ENCODE measurements around the gene AKAP13.

AKAP13 gene

GRCh38 chr15:85717212-85717611 is 336.8 kb downstream of the AKAP13 start:
- no peak for TF ChIP-seq TAF1 (IDR thresholded peaks at IDR 0.05; ENCODE audit: low read depth)
- no peak for TF ChIP-seq NFIC (IDR thresholded peaks at IDR 0.05)
- no peak for TF ChIP-seq TEAD4 (IDR thresholded peaks at IDR 0.05)
- no peak for TF ChIP-seq CEBPB (IDR thresholded peaks at IDR 0.05)
- TF ChIP-seq RAD21 (IDR thresholded peaks at IDR 0.05; ENCODE audit: low read depth): no peak
- no peak for TF ChIP-seq USF1 (IDR thresholded peaks at IDR 0.05)
- no peak for TF ChIP-seq FOXM1 (IDR thresholded peaks at IDR 0.05; ENCODE audit: borderline replicate concordance, low read depth)
- TF ChIP-seq YY1 (IDR thresholded peaks at IDR 0.05; ENCODE audit: low read depth): no peak
- no peak for TF ChIP-seq REST (IDR thresholded peaks at IDR 0.05; ENCODE audit: low read depth)
- TF ChIP-seq EGR1 (IDR thresholded peaks at IDR 0.05): no peak

- TF ChIP-seq TCF12 (IDR thresholded peaks at IDR 0.05; ENCODE audit: low read depth) (no peak), NFIC (IDR thresholded peaks at IDR 0.05) (no peak), USF1 (IDR thresholded peaks at IDR 0.05) (no peak), MAX (IDR thresholded peaks at IDR 0.05) (no peak), REST (IDR thresholded peaks at IDR 0.05; ENCODE audit: low read depth) (no peak), ZBTB7A (IDR thresholded peaks at IDR 0.05; ENCODE audit: low read depth) (no peak), TEAD4 (IDR thresholded peaks at IDR 0.05) (no peak), CREB1 (IDR thresholded peaks at IDR 0.05; ENCODE audit: low read depth) (no peak), TAF1 (IDR thresholded peaks at IDR 0.05; ENCODE audit: low read depth) (no peak), FOXM1 (IDR thresholded peaks at IDR 0.05; ENCODE audit: borderline replicate concordance, low read depth) (no peak), YY1 (IDR thresholded peaks at IDR 0.05; ENCODE audit: low read depth) (no peak), EGR1 (IDR thresholded peaks at IDR 0.05) (no peak), EP300 (IDR thresholded peaks at IDR 0.05; ENCODE audit: borderline replicate concordance) (no peak), RAD21 (IDR thresholded peaks at IDR 0.05; ENCODE audit: low read depth) (no peak), CEBPB (IDR thresholded peaks at IDR 0.05) (no peak)
These were observed 338.0 kb downstream of the AKAP13 start for GRCh38 chr15:85718271-85718971.

GRCh38 chr15:85718981-85719380 is 338.6 kb downstream of the AKAP13 start:
- TF ChIP-seq USF1 (IDR thresholded peaks at IDR 0.05) (no peak), NFIC (IDR thresholded peaks at IDR 0.05) (no peak), MAX (IDR thresholded peaks at IDR 0.05) (no peak), ZBTB7A (IDR thresholded peaks at IDR 0.05; ENCODE audit: low read depth) (no peak), REST (IDR thresholded peaks at IDR 0.05; ENCODE audit: low read depth) (no peak)

GRCh38 chr15:85722374-85723152 is 342.2 kb downstream of the AKAP13 start:
- TF ChIP-seq TAF1 (IDR thresholded peaks at IDR 0.05; ENCODE audit: low read depth) (no peak), CREB1 (IDR thresholded peaks at IDR 0.05; ENCODE audit: low read depth) (no peak), USF1 (IDR thresholded peaks at IDR 0.05) (no peak), YY1 (IDR thresholded peaks at IDR 0.05; ENCODE audit: low read depth) (no peak), REST (IDR thresholded peaks at IDR 0.05; ENCODE audit: low read depth) (no peak), EGR1 (IDR thresholded peaks at IDR 0.05) (no peak), RAD21 (IDR thresholded peaks at IDR 0.05; ENCODE audit: low read depth) (no peak), EP300 (IDR thresholded peaks at IDR 0.05; ENCODE audit: borderline replicate concordance) (no peak), NFIC (IDR thresholded peaks at IDR 0.05) (no peak), ZBTB7A (IDR thresholded peaks at IDR 0.05; ENCODE audit: low read depth) (no peak), FOXM1 (IDR thresholded peaks at IDR 0.05; ENCODE audit: borderline replicate concordance, low read depth) (no peak), TEAD4 (IDR thresholded peaks at IDR 0.05) (no peak), CEBPB (IDR thresholded peaks at IDR 0.05) (no peak), MAX (IDR thresholded peaks at IDR 0.05) (no peak), TCF12 (IDR thresholded peaks at IDR 0.05; ENCODE audit: low read depth) (no peak)
